HG03108 (cell line): ENCODE measurements around the gene FPGS.
"Not testable (repeated sequence)": the region's sequence is repeated elsewhere in the genome, so short reads cannot be mapped to it uniquely, and the experiment has no call there.

Source experiments
- ATAC-seq: cut with Tn5 transposase; IDR thresholded peaks from one replicate; pipeline ENCODE4 v1.9.1; 2021; ENCODE audit warnings: moderate library complexity; ENCODE audit not compliant: unreplicated experiment

The FPGS gene

GRCh38 chr9:127835991-127836516, 33.4 kb downstream of the FPGS start:
- ATAC-seq: no peak

GRCh38 chr9:127836561-127836960, 33.9 kb downstream of the FPGS start:
- not testable (repeated sequence) for ATAC-seq

- ATAC-seq: no peak
Observed at GRCh38 chr9:127837346-127837745, 34.7 kb downstream of the FPGS start.

GRCh38 chr9:127838375-127839078, 35.8 kb downstream of the FPGS start:
- ATAC-seq: no peak

GRCh38 chr9:127841087-127841835, 38.6 kb downstream of the FPGS start:
- ATAC-seq: no peak

- ATAC-seq: no peak
Observed at GRCh38 chr9:127844821-127845359, 42.2 kb downstream of the FPGS start.

GRCh38 chr9:127845619-127846018, 42.9 kb downstream of the FPGS start:
- ATAC-seq: not testable (repeated sequence)

GRCh38 chr9:127846443-127847177, 43.9 kb downstream of the FPGS start:
- ATAC-seq: no peak

- no peak for ATAC-seq
Observed at GRCh38 chr9:127847178-127847510, 44.5 kb downstream of the FPGS start.

- no peak for ATAC-seq
Observed at GRCh38 chr9:127847833-127848755, 45.4 kb downstream of the FPGS start.

GRCh38 chr9:127848756-127849504, 46.2 kb downstream of the FPGS start:
- no peak for ATAC-seq

- no peak for ATAC-seq
Observed at GRCh38 chr9:127850286-127850830, 47.7 kb downstream of the FPGS start.

GRCh38 chr9:127852829-127853228, 50.1 kb downstream of the FPGS start:
- ATAC-seq: no peak

GRCh38 chr9:127853312-127854183, 50.9 kb downstream of the FPGS start:
- ATAC-seq: no peak

- ATAC-seq: no peak
Observed at GRCh38 chr9:127854184-127854806, 51.6 kb downstream of the FPGS start, which contains the start of gene ENG. ENG (minus strand) TSS chr9:127854658; CDS start chr9:127854355, 303 bp downstream.

- no peak for ATAC-seq
Observed at GRCh38 chr9:127854960-127855359, 52.3 kb downstream of the FPGS start.

GRCh38 chr9:127855522-127855921, 52.8 kb downstream of the FPGS start:
- ATAC-seq: no peak
